Measurements from ENCODE around the gene EML1.
A peak's percentile ranks its signal among the peaks of the same experiment; 100 is the strongest.

Gene EML1

DNA sequence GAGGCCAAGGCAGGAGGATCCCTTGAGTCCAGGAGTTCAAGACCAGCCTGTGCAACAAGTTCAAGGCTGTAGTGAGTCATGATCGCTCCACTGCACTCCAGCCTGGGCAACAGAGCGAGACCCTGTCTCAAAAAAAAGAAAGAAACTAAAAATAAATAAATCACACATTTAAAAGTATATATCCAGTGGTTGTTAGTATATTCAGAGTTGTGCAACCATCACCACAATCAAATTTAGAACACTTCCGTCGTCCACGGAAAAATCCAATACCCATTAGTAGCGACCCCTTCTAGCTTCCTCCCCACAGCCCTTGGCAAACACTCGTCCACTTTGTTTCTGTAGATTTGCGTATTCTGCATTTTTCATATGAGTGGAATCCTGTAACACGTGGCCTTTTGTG, 44.7 kb upstream of the EML1 start:
- H3K4me3 ChIP-seq (replicated peaks in 1 of 2; ENCODE audit: low read depth in 2 of 2, low read length in 2 of 2), result no peak overlapping the region
- TF ChIP-seq, protein P1, sequence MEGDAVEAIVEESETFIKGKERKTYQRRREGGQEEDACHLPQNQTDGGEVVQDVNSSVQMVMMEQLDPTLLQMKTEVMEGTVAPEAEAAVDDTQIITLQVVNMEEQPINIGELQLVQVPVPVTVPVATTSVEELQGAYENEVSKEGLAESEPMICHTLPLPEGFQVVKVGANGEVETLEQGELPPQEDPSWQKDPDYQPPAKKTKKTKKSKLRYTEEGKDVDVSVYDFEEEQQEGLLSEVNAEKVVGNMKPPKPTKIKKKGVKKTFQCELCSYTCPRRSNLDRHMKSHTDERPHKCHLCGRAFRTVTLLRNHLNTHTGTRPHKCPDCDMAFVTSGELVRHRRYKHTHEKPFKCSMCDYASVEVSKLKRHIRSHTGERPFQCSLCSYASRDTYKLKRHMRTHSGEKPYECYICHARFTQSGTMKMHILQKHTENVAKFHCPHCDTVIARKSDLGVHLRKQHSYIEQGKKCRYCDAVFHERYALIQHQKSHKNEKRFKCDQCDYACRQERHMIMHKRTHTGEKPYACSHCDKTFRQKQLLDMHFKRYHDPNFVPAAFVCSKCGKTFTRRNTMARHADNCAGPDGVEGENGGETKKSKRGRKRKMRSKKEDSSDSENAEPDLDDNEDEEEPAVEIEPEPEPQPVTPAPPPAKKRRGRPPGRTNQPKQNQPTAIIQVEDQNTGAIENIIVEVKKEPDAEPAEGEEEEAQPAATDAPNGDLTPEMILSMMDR (IDR thresholded peaks at IDR 0.05; ENCODE audit: low read depth, low read length), result no peak
- DNase-seq (ENCODE audit: low read depth in 2 of 2), result no peak

DNA sequence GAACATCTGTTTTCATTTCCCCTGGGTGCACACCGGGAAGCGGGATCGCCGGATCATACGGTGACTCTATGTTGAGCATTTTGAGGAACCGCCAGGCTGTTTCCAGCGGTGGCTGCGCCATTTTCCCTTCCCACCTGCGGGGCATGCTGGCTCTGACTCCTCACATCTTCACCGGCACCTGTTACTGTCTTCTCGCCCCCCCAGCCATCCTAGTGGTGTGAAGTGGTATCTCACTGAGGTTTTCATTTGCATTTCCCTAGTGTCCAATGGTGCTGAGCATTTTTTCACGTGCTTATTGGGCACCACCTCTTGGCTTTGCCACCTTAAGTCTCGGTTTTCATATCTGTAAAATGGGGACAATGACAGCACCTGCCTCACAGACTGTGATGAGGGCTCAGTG, 44.1 kb upstream of the EML1 start:
- DNase-seq (ENCODE audit: low read depth in 2 of 2), result no peak
- TF ChIP-seq, protein P1 (IDR thresholded peaks at IDR 0.05; ENCODE audit: low read depth, low read length), result peak; percentile 14
- H3K4me3 ChIP-seq (replicated peaks in 1 of 2; ENCODE audit: low read depth in 2 of 2, low read length in 2 of 2), result no peak overlapping the region

DNA sequence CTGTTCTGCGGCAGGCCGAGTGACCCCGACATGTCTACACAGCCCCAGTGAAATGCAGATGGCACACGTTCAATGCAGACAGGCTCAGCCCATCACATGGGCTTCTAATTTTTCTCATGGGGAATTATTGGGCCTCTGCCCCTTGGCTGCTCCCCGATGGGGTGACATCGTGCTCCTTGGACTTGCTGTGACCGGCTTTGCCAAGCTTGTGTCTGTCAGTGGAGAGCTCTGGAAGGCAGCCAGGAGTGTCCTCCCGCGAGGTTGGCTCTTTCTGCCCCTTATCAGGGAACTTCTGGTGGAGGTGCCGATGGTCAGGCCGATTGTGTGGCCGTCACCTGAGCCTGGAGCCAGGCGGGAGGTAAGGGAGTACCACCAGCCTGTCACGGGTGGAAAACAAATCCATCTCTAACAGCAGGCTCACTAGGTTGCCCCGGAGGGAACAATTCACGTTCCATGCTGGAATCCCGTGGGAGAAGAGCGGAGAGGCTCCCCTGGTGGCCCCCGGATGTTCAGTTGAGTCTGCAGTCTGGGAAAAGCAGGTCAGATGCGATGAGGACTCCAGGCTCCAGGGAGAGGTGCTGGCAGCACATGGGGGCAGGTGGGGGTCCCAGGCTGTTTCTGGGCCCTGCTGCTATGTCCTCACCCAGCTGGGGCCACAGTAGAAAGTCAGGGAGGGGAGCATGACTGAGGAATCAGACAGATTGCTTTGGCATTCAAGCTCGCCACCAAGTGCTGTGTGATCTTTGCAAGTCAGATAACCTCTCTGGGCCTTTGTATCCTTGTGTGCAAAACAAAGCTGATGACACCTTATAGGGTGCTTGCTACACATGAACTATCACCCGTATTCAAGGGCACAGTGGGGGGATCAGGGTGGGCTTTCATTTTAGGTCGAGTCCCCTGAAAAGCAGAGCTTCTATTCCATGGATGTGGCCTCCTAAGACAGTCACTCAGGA, 43.2 kb upstream of the EML1 start:
- H3K4me3 ChIP-seq (replicated peaks in 1 of 2; ENCODE audit: low read depth in 2 of 2, low read length in 2 of 2), result no peak overlapping the region
- TF ChIP-seq, protein P1 (IDR thresholded peaks at IDR 0.05; ENCODE audit: low read depth, low read length), result no peak
- DNase-seq (ENCODE audit: low read depth in 2 of 2), result no peak

DNA sequence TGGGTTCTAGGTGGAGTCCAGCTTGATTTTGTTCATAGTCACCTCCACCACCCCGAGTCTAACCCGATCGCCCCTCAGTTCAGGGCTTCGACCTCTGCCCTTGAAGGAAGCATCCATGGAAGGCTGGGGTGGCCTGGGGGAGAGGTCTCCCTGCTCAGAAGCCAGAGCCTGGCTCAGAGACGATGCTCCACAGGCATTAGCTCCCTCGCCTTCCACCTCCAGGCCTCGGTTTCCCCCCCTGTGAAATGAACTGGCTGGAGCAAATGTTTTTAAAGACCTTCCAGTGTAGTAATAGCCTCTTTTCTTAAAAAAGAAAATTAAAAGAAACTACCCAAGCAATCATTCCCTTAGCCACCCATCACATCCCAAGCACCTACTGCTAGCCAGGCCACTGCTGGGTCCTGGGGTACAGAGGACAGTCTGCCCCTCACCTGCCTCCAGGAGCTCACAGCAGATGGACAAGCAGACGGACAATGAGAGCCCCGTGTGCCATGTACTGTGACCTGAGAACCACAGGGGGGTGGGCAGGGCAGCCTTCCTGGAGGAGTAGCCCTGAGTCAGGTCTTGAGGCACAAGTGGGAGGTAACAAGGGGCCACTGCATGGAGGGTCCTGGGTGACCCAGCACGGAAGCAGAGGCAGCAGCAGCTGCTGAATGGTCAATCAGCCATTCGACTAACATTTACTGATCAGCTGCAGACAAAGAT, 42.3 kb upstream of the EML1 start:
- H3K4me3 ChIP-seq (replicated peaks in 1 of 2; ENCODE audit: low read depth in 2 of 2, low read length in 2 of 2), result no peak overlapping the region
- no peak for DNase-seq (ENCODE audit: low read depth in 2 of 2)
- TF ChIP-seq, protein P1 (IDR thresholded peaks at IDR 0.05; ENCODE audit: low read depth, low read length), result no peak

DNA sequence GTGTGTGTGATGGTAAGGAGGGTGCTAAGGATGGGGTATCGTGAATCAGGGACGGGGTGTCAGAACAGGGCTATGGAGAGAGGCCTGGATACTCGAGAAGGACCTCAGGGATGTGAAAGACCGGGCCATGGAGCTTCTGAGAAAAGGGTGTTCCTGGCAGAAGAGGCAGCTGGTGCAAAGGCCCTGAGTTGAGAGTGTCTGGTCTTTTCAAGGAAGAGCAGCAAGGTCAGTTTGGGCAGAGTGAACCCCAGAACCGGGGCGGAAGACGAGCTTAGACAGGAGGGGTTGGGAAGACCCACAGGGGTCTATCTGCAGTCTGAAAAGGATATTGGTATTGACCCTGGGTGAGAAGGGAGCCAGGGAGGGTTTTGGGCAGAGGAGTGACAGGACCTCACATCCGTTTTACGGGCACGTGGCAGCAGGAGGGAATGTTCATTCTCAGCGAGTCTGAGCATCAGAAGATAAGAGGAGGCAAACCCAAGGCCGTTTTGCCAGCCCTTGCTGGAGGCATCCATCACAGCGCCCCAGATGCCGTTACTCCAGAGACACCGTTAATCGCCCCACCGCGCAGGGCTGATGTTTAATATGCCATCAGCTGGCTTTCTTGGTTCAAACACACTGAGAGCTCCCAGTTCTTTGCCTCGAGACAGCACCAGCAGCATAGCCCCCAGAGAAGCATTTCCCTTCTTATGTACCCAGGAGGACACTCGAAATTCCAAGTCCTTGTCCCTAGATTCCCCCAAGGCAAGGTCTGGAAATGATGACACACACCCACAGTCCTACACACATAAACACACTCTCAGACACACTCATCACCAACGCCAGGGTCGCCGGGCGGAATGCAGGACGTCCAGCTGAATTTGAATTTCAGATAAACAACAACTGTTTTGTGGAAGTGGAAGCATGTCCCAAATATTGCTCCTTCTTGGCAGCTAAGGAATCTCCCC, 41.4 kb upstream of the EML1 start:
- DNase-seq (ENCODE audit: low read depth in 2 of 2), result peak in 1 of 2 donors; percentile 56
- no peak overlapping the region for H3K4me3 ChIP-seq (replicated peaks in 1 of 2; ENCODE audit: low read depth in 2 of 2, low read length in 2 of 2)
- TF ChIP-seq, protein P1 (IDR thresholded peaks at IDR 0.05; ENCODE audit: low read depth, low read length), result no peak

DNA sequence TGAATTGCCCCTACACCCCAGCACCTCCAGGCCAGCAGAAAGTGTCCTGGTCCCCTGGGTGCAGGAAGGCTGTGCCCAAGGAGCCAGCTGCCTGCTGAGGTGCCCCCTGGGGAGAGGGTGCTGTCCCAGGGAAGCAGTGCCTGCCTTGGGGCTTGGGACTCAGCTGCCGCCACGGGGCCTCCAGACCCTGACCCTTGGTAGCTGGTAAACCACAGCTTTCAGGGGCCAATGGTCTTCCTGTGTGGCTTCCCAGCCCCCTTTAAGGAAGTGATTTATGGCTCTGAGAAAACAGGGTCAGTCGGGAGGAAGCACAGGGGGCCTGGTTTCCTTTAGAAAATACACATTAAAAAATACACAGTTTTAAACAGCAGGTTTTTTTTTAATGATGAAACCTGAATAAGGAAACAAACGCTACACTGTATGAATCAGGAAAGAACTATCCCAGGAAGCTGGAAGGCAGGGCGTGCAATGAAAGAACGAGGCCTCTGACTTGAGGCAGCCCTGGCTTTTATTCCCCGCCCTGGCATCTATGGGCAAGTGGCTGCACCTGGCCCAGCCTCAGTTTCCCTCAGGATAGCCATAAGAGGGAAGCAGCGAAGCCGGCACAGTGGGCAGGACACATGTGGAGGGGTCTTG, 40.6 kb upstream of the EML1 start:
- H3K4me3 ChIP-seq (replicated peaks in 1 of 2; ENCODE audit: low read depth in 2 of 2, low read length in 2 of 2), result no peak overlapping the region
- DNase-seq (ENCODE audit: low read depth in 2 of 2), result peak; percentile 59 to 80
- TF ChIP-seq, protein P1 (IDR thresholded peaks at IDR 0.05; ENCODE audit: low read depth, low read length), result no peak

Measured in cardiac fibroblast (primary cell).